Loucy (cell line): ENCODE data around the gene CD226.

Experiments
- H2AFZ ChIP-seq: fragments of 200-600 bp; sonication (generic); 2 replicates; pipeline ENCODE4 v1.6.0; 2016; ENCODE audit warnings: antibody characterized with exemption, mild to moderate bottlenecking, low read length, moderate library complexity
- H3F3A ChIP-seq: fragments of 200-600 bp; 2 replicates; pipeline ENCODE4 v1.6.0; 2016; ENCODE audit warnings: antibody characterized with exemption, low read depth, mild to moderate bottlenecking
- H3K27me3 ChIP-seq: fragments of 200-600 bp; sonication (generic); 2 replicates; pipeline ENCODE4 v1.6.1; 2014; ENCODE audit warnings: low read length, mild to moderate bottlenecking; ENCODE audit not compliant: insufficient read depth, poor library complexity, severe bottlenecking
- H3K36me3 ChIP-seq: fragments of 200-600 bp; sonication (generic); 2 replicates; pipeline ENCODE4 v1.6.1; 2016; ENCODE audit warnings: low read length; ENCODE audit not compliant: insufficient read depth
- H3K4me1 ChIP-seq: fragments of 200-600 bp; sonication (generic); 2 replicates; pipeline ENCODE4 v1.5.1; 2014; ENCODE audit warnings: low read length, mild to moderate bottlenecking; ENCODE audit not compliant: insufficient read depth, poor library complexity, severe bottlenecking
- H3K4me2 ChIP-seq: fragments of 200-600 bp; sonication (generic); 2 replicates; pipeline ENCODE4 v1.6.0; 2014; ENCODE audit warnings: antibody characterized with exemption, low read length, low read depth, mild to moderate bottlenecking; ENCODE audit not compliant: poor library complexity, severe bottlenecking
- H3K4me3 ChIP-seq: fragments of 200-600 bp; sonication (generic); 2 replicates; pipeline ENCODE4 v1.5.1; 2014; ENCODE audit warnings: low read length, mild to moderate bottlenecking, mixed read lengths; ENCODE audit not compliant: poor library complexity, severe bottlenecking
- H3K79me2 ChIP-seq: fragments of 200-600 bp; sonication (generic); 2 replicates; pipeline ENCODE4 v1.6.1; 2014; ENCODE audit warnings: low read length; ENCODE audit not compliant: insufficient read depth
- H3K9ac ChIP-seq: fragments of 200-600 bp; sonication (generic); 2 replicates; pipeline ENCODE4 v1.6.0; 2014; ENCODE audit warnings: mild to moderate bottlenecking, low read depth, low read length, moderate library complexity; ENCODE audit not compliant: poor library complexity, severe bottlenecking
- H3K9me2 ChIP-seq: fragments of 200-600 bp; sonication (generic); replicated peaks from 2 replicates; pipeline ENCODE4 v1.6.1; 2016; ENCODE audit warnings: low read depth, low read length, mixed read lengths
- H3K9me3 ChIP-seq: fragments of 200-600 bp; sonication (generic); 2 replicates; pipeline ENCODE4 v1.6.1; 2014; ENCODE audit warnings: mild to moderate bottlenecking, antibody characterized with exemption, low read length, low read depth; ENCODE audit not compliant: insufficient read depth
- H4K20me1 ChIP-seq: fragments of 200-600 bp; sonication (generic); 2 replicates; pipeline ENCODE4 v1.6.0; 2014; ENCODE audit warnings: antibody characterized with exemption, low read length, mild to moderate bottlenecking; ENCODE audit not compliant: insufficient read depth, poor library complexity, severe bottlenecking
- EZH2phosphoT487 ChIP-seq: fragments of 200-600 bp; IDR thresholded peaks from 2 replicates; pipeline ENCODE4 v1.6.1; 2018; ENCODE audit warnings: antibody characterized with exemption, mild to moderate bottlenecking, moderate library complexity, borderline replicate concordance
- TF ChIP-seq, protein P1 (sequence below): fragments of 200-600 bp; sonication (generic); conservative IDR thresholded peaks from 2 replicates; pipeline ENCODE4 v1.5.1; 2014; ENCODE audit warnings: mild to moderate bottlenecking, antibody characterized with exemption, low read length

CD226 gene

DNA sequence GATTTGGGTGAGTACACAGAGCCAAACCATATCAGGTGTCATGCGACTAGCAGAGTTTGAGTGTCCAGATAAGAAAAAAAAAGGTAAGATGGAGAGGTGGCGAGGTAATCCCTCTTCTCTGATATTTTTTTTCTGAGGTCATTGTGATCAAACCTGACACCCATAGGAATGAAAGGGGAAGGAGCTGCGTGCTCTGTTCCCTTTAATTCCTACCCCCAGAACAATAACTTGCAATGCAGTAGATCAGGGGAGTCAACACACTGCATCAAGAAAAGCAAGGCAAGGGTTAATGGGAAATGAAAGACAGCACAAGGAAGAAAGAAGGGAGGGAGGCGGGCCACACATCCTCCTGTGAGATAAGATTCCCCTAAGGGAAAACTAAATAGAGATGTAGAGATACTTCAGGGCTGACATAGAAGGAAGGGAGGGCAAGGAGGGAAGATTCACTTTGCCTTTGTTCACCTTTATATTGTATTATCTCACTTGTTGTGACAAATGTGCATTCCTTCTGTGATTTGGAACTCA is 132.8 kb downstream of the CD226 start:
- Histone ChIP-seq H3F3A (no peaks in the 10 kb centered on the region), H3K27me3 (no peaks in the 10 kb centered on the region), H4K20me1 (no peaks in the 10 kb centered on the region), H3K79me2 (no peaks in the 10 kb centered on the region), H3K9me2 (no peaks in the 10 kb centered on the region), H3K4me1 (no peaks in the 10 kb centered on the region), H3K36me3 (no peaks in the 10 kb centered on the region), H3K9ac (no peak overlapping the region), H3K9me3 (no peaks in the 10 kb centered on the region), H2AFZ (no peak overlapping the region), H3K4me3 (no peak overlapping the region), H3K4me2 (no peak overlapping the region)
- TF ChIP-seq, protein P1, sequence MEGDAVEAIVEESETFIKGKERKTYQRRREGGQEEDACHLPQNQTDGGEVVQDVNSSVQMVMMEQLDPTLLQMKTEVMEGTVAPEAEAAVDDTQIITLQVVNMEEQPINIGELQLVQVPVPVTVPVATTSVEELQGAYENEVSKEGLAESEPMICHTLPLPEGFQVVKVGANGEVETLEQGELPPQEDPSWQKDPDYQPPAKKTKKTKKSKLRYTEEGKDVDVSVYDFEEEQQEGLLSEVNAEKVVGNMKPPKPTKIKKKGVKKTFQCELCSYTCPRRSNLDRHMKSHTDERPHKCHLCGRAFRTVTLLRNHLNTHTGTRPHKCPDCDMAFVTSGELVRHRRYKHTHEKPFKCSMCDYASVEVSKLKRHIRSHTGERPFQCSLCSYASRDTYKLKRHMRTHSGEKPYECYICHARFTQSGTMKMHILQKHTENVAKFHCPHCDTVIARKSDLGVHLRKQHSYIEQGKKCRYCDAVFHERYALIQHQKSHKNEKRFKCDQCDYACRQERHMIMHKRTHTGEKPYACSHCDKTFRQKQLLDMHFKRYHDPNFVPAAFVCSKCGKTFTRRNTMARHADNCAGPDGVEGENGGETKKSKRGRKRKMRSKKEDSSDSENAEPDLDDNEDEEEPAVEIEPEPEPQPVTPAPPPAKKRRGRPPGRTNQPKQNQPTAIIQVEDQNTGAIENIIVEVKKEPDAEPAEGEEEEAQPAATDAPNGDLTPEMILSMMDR, result no peak
- no peak for TF ChIP-seq EZH2phosphoT487

DNA sequence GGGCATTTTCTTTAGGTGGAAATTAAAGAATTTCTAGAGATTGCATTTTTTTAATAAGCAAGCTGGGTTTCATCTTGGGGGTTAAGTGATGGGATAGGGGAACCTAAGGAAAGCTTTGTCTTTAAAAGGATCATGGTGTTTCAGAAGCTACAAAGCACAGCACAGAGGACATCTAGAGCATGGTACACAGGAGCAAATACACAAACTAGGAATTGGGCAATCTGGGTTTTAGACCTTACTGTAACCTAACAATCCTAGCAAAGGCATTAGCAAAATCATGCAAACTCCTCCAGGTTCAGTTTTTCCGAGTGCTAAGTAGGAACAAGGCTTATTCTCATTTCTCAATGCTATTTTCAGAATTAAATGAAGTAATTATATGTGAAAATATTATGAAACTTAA is 134.1 kb downstream of the CD226 start:
- H2AFZ ChIP-seq, result no peak overlapping the region
- no peaks in the 10 kb centered on the region for H3K79me2 ChIP-seq
- TF ChIP-seq, protein P1, result no peak
- TF ChIP-seq EZH2phosphoT487, result no peak
- no peak overlapping the region for H3K4me2 ChIP-seq
- H3K9me2 ChIP-seq, result no peaks in the 10 kb centered on the region
- H3K36me3 ChIP-seq, result no peaks in the 10 kb centered on the region
- no peak overlapping the region for H3K4me3 ChIP-seq
- H3K9me3 ChIP-seq, result no peaks in the 10 kb centered on the region
- H4K20me1 ChIP-seq, result no peaks in the 10 kb centered on the region
- H3F3A ChIP-seq, result no peaks in the 10 kb centered on the region
- H3K27me3 ChIP-seq, result no peaks in the 10 kb centered on the region
- H3K9ac ChIP-seq, result no peak overlapping the region
- H3K4me1 ChIP-seq, result no peaks in the 10 kb centered on the region

DNA sequence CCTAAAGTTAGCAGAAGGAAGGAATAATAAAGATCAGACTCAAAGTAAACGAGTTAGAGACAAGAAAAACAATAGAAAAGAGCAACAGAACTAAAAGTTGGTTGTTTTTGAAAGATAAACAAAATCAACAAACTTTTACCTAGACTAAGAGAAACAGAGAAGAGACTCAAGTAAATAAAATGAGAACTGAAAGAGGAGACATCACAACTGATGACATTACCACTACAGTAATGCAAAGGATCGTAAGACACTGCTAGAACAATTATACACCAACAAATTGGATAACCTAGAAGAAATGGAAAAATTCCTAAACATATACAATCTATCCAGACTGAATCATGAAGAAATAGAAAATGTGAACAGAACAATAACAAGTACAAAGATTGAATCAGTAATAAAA is 139.3 kb downstream of the CD226 start:
- Histone ChIP-seq H3K79me2 (no peaks in the 10 kb centered on the region), H3K9me3 (no peaks in the 10 kb centered on the region), H4K20me1 (no peaks in the 10 kb centered on the region), H3K4me1 (no peaks in the 10 kb centered on the region), H2AFZ (no peak overlapping the region), H3K9ac (no peak overlapping the region), H3K36me3 (no peaks in the 10 kb centered on the region), H3K4me2 (no peak overlapping the region), H3K9me2 (no peaks in the 10 kb centered on the region), H3F3A (no peaks in the 10 kb centered on the region), H3K4me3 (no peak overlapping the region), H3K27me3 (no peaks in the 10 kb centered on the region)
- TF ChIP-seq, protein P1, result no peak
